GM18505 (cell line): ENCODE results near the gene MT4.

Source experiments
- ATAC-seq: cut with Tn5 transposase; IDR thresholded peaks from one replicate; pipeline ENCODE4 v1.9.1; 2021; ENCODE audit not compliant: unreplicated experiment
- POLR2A ChIP-seq: IDR thresholded peaks from 4 replicates; pipeline ENCODE4 v1.6.1; 2011; ENCODE audit warnings: borderline replicate concordance; ENCODE audit not compliant: insufficient read depth, insufficient read length; ENCODE audit errors: extremely low read depth

MT4 gene

GRCh38 chr16:56547120-56547948 lies 17.5 kb upstream of the MT4 start:
- TF ChIP-seq POLR2A: no peak
- ATAC-seq: no peak

- no peak for TF ChIP-seq POLR2A
- ATAC-seq: no peak
Observed at GRCh38 chr16:56547949-56548567, 16.8 kb upstream of the MT4 start.

- no peak for TF ChIP-seq POLR2A
- ATAC-seq: no peak
Observed at GRCh38 chr16:56549161-56549560, 15.7 kb upstream of the MT4 start.

GRCh38 chr16:56549744-56550385 lies 15.0 kb upstream of the MT4 start:
- TF ChIP-seq POLR2A: no peak
- no peak for ATAC-seq

GRCh38 chr16:56551796-56552738 lies 12.8 kb upstream of the MT4 start:
- no peak for TF ChIP-seq POLR2A
- no peak for ATAC-seq

GRCh38 chr16:56554441-56554840 lies 10.4 kb upstream of the MT4 start:
- no peak for TF ChIP-seq POLR2A
- ATAC-seq: no peak

- no peak for TF ChIP-seq POLR2A
- no peak for ATAC-seq
Observed at GRCh38 chr16:56558024-56558747, 6.7 kb upstream of the MT4 start.

GRCh38 chr16:56559109-56559508 lies 5.8 kb upstream of the MT4 start:
- TF ChIP-seq POLR2A: no peak
- ATAC-seq: no peak

- TF ChIP-seq POLR2A: no peak
- no peak for ATAC-seq
Observed at GRCh38 chr16:56560447-56560846, 4.4 kb upstream of the MT4 start.

- TF ChIP-seq POLR2A: no peak
- ATAC-seq: no peak
Observed at GRCh38 chr16:56561126-56561525, 3.7 kb upstream of the MT4 start.

- TF ChIP-seq POLR2A: no peak
- no peak for ATAC-seq
Observed at GRCh38 chr16:56569971-56570370, 5.1 kb downstream of the MT4 start.

- ATAC-seq: no peak
- no peak for TF ChIP-seq POLR2A
Observed at GRCh38 chr16:56571525-56571924, 6.7 kb downstream of the MT4 start.
